Omental fat pad (tissue), 4 donors: ENCODE results near the gene KIZ. TPM values are rescaled to one million over a fixed set of nuclear protein-coding genes. Genes with fewer than 3 reads are reported as not detected.
"Not testable (repeated sequence)": the region's sequence is repeated elsewhere in the genome, so short reads cannot be mapped to it uniquely, and the experiment has no call there.

ENCODE experiments used
- ATAC-seq: fragments of 150-250 bp; one replicate; pipeline ENCODE4 v1.9.1; 2016; ENCODE audit warnings: mild to moderate bottlenecking, moderate library complexity; ENCODE audit not compliant: low FRiP score
- DNase-seq: peaks from one replicate; pipeline ENCODE4 v3.0.0-alpha.2; 2019; ENCODE audit warnings: low spot score
- CTCF ChIP-seq, 3 donors: fragments of 450-650 bp; IDR thresholded peaks; one replicate each; pipeline ENCODE4 v1.5.1; 2016 to 2017; ENCODE audit warnings: antibody characterized with exemption in 3 of 3, mild to moderate bottlenecking in 3 of 3, moderate library complexity in 2 of 3
- total RNA-seq, 4 donors: library from RNA; depleted of rRNA; stranded (reverse); fragments of >200 nt; gene quantifications; one replicate each; pipeline ENCODE4 v1.1.0, GENCODE V29; 2016

The KIZ gene
- total RNA-seq, 4 donors from 2014 or later = 19.1 to 33.7 (median 23.7) TPM

- DNase-seq (no peak), ATAC-seq (no peak)
- TF ChIP-seq CTCF (IDR thresholded peaks at IDR 0.05) = no peak
Observed at GRCh38 chr20:21161926-21162325, 36.0 kb downstream of the KIZ start.

GRCh38 chr20:21162631-21163030 is 36.7 kb downstream of the KIZ start:
- TF ChIP-seq CTCF (IDR thresholded peaks at IDR 0.05) = no peak
- DNase-seq (no peak), ATAC-seq (no peak)

GRCh38 chr20:21166801-21167200 is 40.9 kb downstream of the KIZ start:
- DNase-seq = no peak
- no peak for ATAC-seq
- no peak for TF ChIP-seq CTCF (IDR thresholded peaks at IDR 0.05)

GRCh38 chr20:21167261-21167660 is 41.4 kb downstream of the KIZ start:
- ATAC-seq (no peak), DNase-seq (no peak)

GRCh38 chr20:21168061-21168460 is 42.2 kb downstream of the KIZ start:
- ATAC-seq, DNase-seq: not testable (repeated sequence)

More at GRCh38 chr20:21167261-21167660, 41.4 kb downstream of the KIZ start:
- TF ChIP-seq CTCF (IDR thresholded peaks at IDR 0.05) = no peak

- no peak for DNase-seq
- no peak for TF ChIP-seq CTCF (IDR thresholded peaks at IDR 0.05)
- ATAC-seq = no peak
Observed at GRCh38 chr20:21172626-21173025, 46.7 kb downstream of the KIZ start.

- ATAC-seq (no peak), DNase-seq (no peak)
- TF ChIP-seq CTCF (IDR thresholded peaks at IDR 0.05) = no peak
Observed at GRCh38 chr20:21173485-21173884, 47.6 kb downstream of the KIZ start.
